HTR-8/SVneo (cell line): ENCODE measurements around the gene AASS.
"Not testable (repeated sequence)": the region's sequence is repeated elsewhere in the genome, so short reads cannot be mapped to it uniquely, and the experiment has no call there.

Source experiments
- DNase-seq: peaks from one replicate; pipeline ENCODE4 v3.0.0; 2011; ENCODE audit warnings: low spot score, mixed read lengths; ENCODE audit not compliant: insufficient read length
- FAIRE-seq: peaks from 2 replicates; lab custom pipeline; 2011; peaks lifted over from hg19 to GRCh38; lab: Jason Lieb, UNC

The AASS gene

DNA sequence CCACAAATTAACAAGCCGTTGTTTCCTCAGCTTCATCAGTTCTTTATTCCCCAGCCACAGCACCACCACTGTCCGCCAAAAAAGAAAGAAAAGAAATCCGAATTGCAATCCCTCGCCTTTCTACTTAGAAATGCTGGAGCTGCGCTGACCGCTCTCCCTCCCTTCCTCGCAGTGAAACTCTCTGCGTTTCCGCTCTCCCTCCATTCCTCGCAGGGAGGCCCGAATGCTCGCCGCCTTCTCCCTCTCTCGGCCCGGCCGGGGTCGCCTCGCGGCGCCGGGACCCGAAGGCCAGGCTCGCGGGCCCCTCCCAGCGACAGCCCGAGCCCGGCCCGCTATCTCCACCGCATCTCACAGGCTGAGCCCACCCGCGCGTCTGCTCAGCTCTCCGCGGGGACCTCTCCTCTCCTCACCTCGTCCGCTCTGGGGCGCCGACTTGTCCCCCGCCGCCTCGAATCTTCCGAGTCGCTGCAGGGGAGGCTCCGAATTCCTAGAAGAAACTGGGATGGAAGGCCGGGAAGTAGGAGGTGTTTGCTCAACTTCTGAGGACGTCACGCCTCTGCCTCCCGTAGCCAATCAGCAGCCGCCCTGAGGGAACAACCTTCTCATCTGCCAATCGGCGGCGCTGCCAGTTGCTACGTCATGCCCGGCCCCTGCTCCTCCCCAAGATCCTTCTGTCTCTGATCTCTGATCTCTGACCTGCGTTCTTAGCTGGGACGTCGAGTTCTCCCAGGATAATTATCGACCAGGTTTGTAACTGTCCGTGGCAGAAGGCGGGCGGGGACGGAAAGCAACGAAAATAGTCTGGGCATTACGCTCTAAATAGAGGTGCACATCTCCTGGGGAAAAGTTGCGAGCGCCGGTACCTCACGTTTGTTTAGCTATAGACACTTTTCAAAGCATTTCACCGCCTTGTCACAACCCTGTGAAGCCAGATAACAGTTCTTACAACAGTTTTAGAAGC lies at the start of gene AASS:
Gene AASS, minus strand, starts transcription at position 499 of the 961 bp plus-strand sequence. CDS start 10,523 bp downstream, outside the sequence.
- DNase-seq (peak; percentile 81), FAIRE-seq (peak; percentile 84)

- DNase-seq (no peak), FAIRE-seq (no peak)
These were observed 44.7 kb upstream of the AASS start for GRCh38 chr7:122188785-122189184.

- DNase-seq (no peak), FAIRE-seq (no peak)
These were observed 39.1 kb upstream of the AASS start for GRCh38 chr7:122183106-122183505.

- DNase-seq (no peak), FAIRE-seq (no peak)
These were observed 38.0 kb upstream of the AASS start for GRCh38 chr7:122182081-122182480.

- not testable (repeated sequence) for FAIRE-seq, DNase-seq
These were observed 28.1 kb upstream of the AASS start for GRCh38 chr7:122172144-122172543.

- FAIRE-seq (no peak), DNase-seq (peak; percentile 34)
These were observed 22.7 kb upstream of the AASS start for GRCh38 chr7:122166740-122167139.

- no peak for DNase-seq
- no peak for FAIRE-seq
These were observed 22.2 kb upstream of the AASS start for GRCh38 chr7:122166275-122166674.

GRCh38 chr7:122161628-122162027 lies 17.6 kb upstream of the AASS start:
- FAIRE-seq: no peak
- no peak for DNase-seq

GRCh38 chr7:122155566-122155965 lies 11.5 kb upstream of the AASS start:
- DNase-seq (no peak), FAIRE-seq (no peak)

DNA sequence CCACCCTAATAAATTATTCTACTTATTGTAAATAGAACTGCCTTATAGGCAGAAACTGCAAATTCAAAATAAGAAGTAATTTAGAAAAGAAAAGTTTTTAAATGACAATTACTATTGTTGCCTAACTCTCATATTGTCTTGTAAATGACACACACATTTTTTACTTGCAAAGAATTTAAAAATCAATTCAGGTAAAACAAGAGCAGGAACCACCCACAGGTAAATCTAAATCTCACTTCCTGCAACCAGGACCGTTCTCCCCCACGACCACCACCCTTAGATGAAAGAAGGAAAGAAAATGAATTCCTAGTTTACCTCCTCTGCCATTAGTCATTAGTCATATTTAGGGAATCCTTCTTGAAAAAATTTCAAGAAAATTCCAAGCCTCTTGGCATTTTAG lies 4.8 kb upstream of the AASS start:
- DNase-seq: no peak
- FAIRE-seq: no peak

GRCh38 chr7:122148081-122148480 lies 4.0 kb upstream of the AASS start:
- no peak for FAIRE-seq
- no peak for DNase-seq

DNA sequence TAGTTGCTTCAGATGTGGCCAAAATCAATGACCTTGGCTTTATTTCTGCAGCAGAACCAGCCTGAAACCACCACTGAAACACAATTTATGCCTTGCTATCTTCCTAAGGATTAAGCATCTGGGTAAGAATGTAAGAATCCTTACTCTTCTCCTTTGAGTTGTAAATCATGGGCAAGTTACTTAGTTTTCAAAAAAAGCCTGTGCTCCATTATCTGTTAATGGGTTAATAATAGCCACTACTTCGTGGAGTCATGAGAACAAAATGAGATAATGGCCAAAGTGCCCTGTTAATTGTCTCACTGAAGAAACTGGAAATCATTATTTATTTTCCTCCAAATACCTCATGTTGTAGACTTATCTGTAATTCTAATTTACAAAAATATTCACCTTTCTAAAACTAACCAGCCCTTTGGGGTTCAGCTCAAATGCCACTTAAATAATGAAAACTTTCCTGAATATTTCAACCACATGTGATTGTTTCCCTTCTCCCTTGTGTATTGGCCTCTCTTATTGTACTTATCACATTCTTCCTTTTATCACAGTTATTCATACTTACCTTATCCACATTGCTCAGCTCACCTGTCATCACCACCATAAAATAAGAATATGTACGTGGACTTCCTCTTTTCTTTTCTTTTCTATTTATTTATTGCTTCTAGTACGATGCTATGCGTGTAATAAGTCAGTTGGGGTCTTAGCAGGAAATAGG lies 2.0 kb upstream of the AASS start:
- FAIRE-seq (no peak), DNase-seq (no peak)

DNA sequence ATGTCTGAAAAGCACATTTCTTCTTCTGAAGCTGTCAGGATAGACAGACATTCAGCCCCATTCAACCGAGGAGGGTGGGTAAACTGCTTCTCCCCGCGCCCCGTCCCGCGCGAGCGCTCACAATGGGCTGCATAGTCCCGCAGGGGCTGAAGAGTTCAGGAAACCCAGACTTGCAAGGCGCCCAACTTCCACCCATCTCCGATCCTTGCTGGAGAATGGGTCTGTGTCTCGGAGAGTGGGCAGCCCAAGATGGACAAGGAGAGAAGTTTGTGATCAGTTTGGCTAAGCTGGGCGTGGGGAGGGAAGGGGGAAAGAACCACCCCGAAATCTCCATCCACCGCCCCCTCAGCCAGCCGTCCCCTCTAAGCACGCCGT lies 686 bp downstream of the AASS start:
- no peak for FAIRE-seq
- DNase-seq: no peak

DNA sequence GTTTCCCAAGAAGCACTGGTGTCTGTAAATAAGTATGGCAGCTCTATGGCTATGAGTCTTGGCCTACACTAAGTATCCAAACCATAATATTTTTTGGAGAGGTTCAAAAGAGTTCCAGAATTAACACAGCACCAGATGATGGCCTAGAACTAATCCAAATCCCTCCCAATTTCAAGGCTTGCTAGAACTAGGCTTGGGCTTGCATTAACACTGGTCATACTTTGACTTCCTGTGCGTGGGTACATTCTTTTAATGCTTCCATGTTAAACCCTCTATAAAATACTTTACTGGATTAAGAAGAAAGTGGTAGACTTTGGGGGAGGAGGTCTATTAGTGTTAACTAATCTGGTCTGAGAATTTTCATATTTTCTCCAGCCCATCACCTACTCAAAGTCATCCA lies 3.1 kb downstream of the AASS start:
- FAIRE-seq: no peak
- DNase-seq: no peak

GRCh38 chr7:122137251-122138077 lies 6.6 kb downstream of the AASS start:
- DNase-seq (no peak), FAIRE-seq (no peak)

GRCh38 chr7:122136639-122137245 lies 7.3 kb downstream of the AASS start:
- FAIRE-seq: no peak
- DNase-seq: no peak

- DNase-seq (no peak), FAIRE-seq (no peak)
These were observed 8.0 kb downstream of the AASS start for GRCh38 chr7:122136078-122136477.

- FAIRE-seq: no peak
- DNase-seq: no peak
These were observed 8.8 kb downstream of the AASS start for GRCh38 chr7:122135275-122135674.

DNA sequence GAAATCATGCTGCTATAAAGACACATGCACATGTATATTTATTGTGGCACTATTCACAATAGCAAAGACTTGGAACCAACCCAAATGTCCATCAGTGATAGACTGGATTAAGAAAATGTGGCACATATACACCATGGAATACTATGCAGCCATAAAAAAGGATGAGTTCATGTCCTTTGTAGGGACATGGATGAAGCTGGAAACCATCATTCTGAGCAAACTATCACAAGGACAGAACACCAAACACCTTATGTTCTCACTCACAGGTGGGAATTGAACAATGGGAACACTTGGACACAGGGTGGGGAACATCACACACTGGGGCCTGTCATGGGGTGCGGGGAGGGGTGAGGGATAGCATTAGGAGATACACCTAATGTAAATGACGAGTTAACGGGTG lies 9.3 kb downstream of the AASS start:
- DNase-seq, FAIRE-seq: not testable (repeated sequence)

DNA sequence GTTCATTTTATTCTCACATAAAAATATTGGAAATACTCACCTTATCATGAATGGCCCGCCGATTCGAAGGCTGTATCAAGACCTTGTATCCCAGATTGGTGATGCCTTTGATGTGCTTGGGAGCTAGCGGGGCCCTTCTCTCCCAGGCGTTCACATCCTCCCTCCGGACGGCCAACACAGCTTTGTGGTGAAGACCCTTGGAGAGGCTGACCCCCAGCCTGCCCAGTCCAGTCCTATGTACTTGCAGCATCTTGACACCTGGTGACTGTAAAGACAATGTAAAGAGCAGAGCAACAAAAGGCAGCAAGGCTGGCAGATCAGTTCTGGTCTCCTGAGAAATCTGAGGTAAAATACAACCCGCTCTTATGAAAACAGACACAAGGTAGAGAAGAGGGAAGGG lies 10.6 kb downstream of the AASS start:
- DNase-seq (no peak), FAIRE-seq (no peak)
